Transverse colon (tissue), 4 donors: ENCODE measurements around the gene TLX3. TPM values are rescaled to one million over a fixed set of nuclear protein-coding genes. Genes with fewer than 3 reads are reported as not detected.
"Not testable (repeated sequence)": the region's sequence is repeated elsewhere in the genome, so short reads cannot be mapped to it uniquely, and the experiment has no call there.

Experiments used
- DNase-seq: peaks from one replicate; pipeline ENCODE4 v3.0.0-alpha.2; 2019
- H3K27ac ChIP-seq, 4 donors: fragments of 200-600 bp; sonication (generic); 2 replicates each; pipeline ENCODE4 v1.5.1; 2016 to 2018; ENCODE audit warnings: inconsistent platforms in 4 of 4
- H3K27me3 ChIP-seq: fragments of 200-600 bp; sonication (generic); 2 replicates; pipeline ENCODE4 v1.5.1; 2017; ENCODE audit warnings: inconsistent platforms
- H3K36me3 ChIP-seq, 4 donors: fragments of 200-600 bp; sonication (generic); 2 replicates each; pipeline ENCODE4 v1.5.1; 2017 to 2019; ENCODE audit warnings: inconsistent platforms in 4 of 4
- H3K4me1 ChIP-seq, 4 donors: fragments of 200-600 bp; sonication (generic); 2 replicates each; pipeline ENCODE4 v1.5.1; 2017 to 2020; ENCODE audit warnings: inconsistent platforms in 4 of 4
- H3K4me3 ChIP-seq, 4 donors: fragments of 200-600 bp; sonication (generic); 1 replicate in 1 of 4; 2 replicates in 3 of 4; pipeline versions ENCODE4 v1.5.1 to v1.6.1; 2017 to 2019; ENCODE audit warnings: inconsistent platforms in 4 of 4
- H3K9me3 ChIP-seq, 2 donors: fragments of 200-600 bp; sonication (generic); 2 replicates each; pipeline ENCODE4 v1.5.1; 2017 to 2019; ENCODE audit warnings: inconsistent platforms in 2 of 2
- EP300 ChIP-seq: sonication (generic); formaldehyde crosslinking; IDR thresholded peaks from one replicate; pipeline ENCODE4 v1.6.1; 2017; ENCODE audit warnings: antibody characterized with exemption, low read depth
- POLR2A ChIP-seq: fragments of 450-650 bp; IDR thresholded peaks from one replicate; pipeline ENCODE4 v1.6.1; 2016; ENCODE audit warnings: antibody characterized with exemption, mild to moderate bottlenecking, moderate library complexity
- POLR2AphosphoS5 ChIP-seq, 3 donors: sonication (generic); formaldehyde crosslinking; IDR thresholded peaks; one replicate each; pipeline ENCODE4 v1.6.1; 2016; ENCODE audit warnings: antibody characterized with exemption in 3 of 3
- WGBS, 2 donors: methylation state at CpG; one replicate each; pipeline ENCODE4 v1.1.5; 2018; ENCODE audit warnings: low coverage in 1 of 2; 5-methylcytosine and 5-hydroxymethylcytosine counted together
- in situ Hi-C, 4 donors: fragments of 200-750 bp; cut with MboI; loops; one replicate each; pipeline versions ENCODE4 v1.15.0 to v1.15.1; 2017; ENCODE audit warnings: low sequenced_read_pairs in 3 of 4, low pct_ligation_motif_present in 1 of 4, low pct_unique_long_range_greater_than_20kb in 1 of 4
- intact Hi-C: fragments of 100-400 bp; cut with DNase I; formaldehyde crosslinking; loops from one replicate; pipeline ENCODE4 v1.15.1; 2023; ENCODE audit warnings: low total_unique reads
- total RNA-seq, 4 donors: library from RNA; depleted of rRNA; stranded (reverse); fragments of >200 nt; gene quantifications; one replicate each; pipeline ENCODE4 v1.1.0, GENCODE V29; 2016
- TF ChIP-seq, protein P1 (sequence below), 5 experiments: fragments of 200-600 bp in 3 of 5; fragments of 450-650 bp in 2 of 5; sonication (generic) in 3 of 5; IDR thresholded peaks; 1 replicate in 2 of 5; 2 replicates in 3 of 5; pipeline ENCODE4 v1.5.1; 2016 to 2017; ENCODE audit warnings: antibody characterized with exemption in 5 of 5, inconsistent platforms in 3 of 5, mild to moderate bottlenecking in 2 of 5, moderate library complexity in 1 of 5

Gene TLX3
- total RNA-seq, 4 donors from 2014 or later = not detected

DNA sequence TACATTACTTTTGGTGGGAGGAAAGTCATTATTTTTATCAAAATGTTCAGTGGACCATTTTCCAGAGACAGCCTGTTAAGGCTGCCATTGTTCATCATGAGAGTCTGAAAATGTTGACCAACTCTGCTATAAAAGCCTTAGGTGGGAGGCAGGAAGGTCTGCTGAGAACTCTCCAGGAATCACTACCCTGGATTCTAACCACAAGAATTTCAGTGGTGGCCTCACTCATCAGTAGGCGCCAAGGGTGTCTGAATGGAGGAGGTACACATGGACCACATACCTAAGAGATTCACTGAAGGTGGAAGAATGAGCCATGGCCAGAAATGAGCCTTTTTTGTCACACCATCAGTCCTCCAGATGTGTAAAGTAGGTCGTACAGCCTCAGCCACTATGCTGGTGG is 21.0 kb upstream of the TLX3 start:
- H3K36me3 ChIP-seq = no peaks in the 10 kb centered on the region
- DNase-seq = no peak
- no peaks in the 10 kb centered on the region for H3K4me1 ChIP-seq
- H3K27me3 ChIP-seq = no peaks in the 10 kb centered on the region
- WGBS, 2 donors = 92% methylated on average over 2 of the region's 2 CpGs; no CpG with 5 or more reads in 1 of the 2 donors
- no peaks in the 10 kb centered on the region for H3K9me3 ChIP-seq
- TF ChIP-seq POLR2A (no peak), POLR2AphosphoS5 (IDR thresholded peaks at IDR 0.05) (no peak), EP300 (no peak)
- TF ChIP-seq, protein P1, sequence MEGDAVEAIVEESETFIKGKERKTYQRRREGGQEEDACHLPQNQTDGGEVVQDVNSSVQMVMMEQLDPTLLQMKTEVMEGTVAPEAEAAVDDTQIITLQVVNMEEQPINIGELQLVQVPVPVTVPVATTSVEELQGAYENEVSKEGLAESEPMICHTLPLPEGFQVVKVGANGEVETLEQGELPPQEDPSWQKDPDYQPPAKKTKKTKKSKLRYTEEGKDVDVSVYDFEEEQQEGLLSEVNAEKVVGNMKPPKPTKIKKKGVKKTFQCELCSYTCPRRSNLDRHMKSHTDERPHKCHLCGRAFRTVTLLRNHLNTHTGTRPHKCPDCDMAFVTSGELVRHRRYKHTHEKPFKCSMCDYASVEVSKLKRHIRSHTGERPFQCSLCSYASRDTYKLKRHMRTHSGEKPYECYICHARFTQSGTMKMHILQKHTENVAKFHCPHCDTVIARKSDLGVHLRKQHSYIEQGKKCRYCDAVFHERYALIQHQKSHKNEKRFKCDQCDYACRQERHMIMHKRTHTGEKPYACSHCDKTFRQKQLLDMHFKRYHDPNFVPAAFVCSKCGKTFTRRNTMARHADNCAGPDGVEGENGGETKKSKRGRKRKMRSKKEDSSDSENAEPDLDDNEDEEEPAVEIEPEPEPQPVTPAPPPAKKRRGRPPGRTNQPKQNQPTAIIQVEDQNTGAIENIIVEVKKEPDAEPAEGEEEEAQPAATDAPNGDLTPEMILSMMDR (IDR thresholded peaks at IDR 0.05) = no peak
- in situ Hi-C loops = no loop called here
- intact Hi-C loops = no loop called here
- H3K27ac ChIP-seq = no peak overlapping the region
- no peak overlapping the region for H3K4me3 ChIP-seq

DNA sequence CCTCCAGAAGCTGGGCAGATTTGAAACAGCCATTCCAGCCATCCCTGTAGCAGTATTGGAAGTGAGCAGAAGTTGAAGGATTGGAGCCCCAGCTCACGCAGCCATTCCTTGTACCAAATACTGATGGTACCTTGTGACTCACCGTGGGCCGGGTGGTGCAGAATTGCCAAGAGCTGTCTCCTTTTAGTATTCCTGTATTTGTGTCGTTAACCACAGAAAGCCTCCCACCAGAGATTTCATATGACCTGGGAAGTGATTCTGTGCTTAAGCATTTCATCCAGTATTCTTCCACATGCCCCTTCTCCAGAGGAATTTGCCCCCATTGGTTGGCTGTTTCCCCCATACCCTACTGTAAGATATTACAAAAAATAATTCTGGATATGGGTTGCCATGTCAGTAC is 17.7 kb upstream of the TLX3 start:
- TF ChIP-seq POLR2A = no peak
- no peak for TF ChIP-seq EP300
- TF ChIP-seq POLR2AphosphoS5 (IDR thresholded peaks at IDR 0.05) = no peak
- TF ChIP-seq, protein P1 (IDR thresholded peaks at IDR 0.05) = no peak
- Histone ChIP-seq H3K4me1 (no peaks in the 10 kb centered on the region), H3K9me3 (no peaks in the 10 kb centered on the region), H3K27ac (no peak overlapping the region), H3K36me3 (no peaks in the 10 kb centered on the region), H3K27me3 (no peaks in the 10 kb centered on the region), H3K4me3 (no peak overlapping the region)
- in situ Hi-C loops = no loop called here
- 60 to 90% methylated on average over 1 to 4 of the region's 4 CpGs for WGBS, 2 donors
- DNase-seq = no peak
- intact Hi-C loops = no loop called here

- no peak for DNase-seq
- whole genome bisulfite sequencing, 2 donors = 33 to 45% methylated on average over 1 of the region's 1 CpG
These were observed 13.7 kb upstream of the TLX3 start for GRCh38 chr5:171295299-171295698.

DNA sequence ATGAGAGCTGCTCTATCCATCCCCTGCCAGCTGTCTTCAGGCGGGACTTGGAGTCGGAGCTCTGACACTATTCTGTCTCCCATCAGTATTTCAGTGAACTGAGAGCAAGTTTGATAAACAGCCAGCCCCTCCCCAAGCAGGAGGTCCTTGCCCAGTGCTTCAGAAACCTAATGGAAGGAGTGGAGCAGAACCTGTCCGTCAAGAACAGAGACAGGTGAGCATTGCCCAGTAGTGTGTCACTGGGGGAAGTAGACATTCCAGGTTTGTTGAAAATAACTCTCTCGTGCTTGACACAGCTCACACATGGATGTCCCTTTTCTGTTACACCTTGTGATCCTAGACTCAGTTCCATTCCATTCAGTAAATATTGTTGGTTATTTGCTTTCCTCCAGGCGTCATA is 13.2 kb upstream of the TLX3 start:
- H3K4me1 ChIP-seq = no peaks in the 10 kb centered on the region
- intact Hi-C loops = no loop called here
- TF ChIP-seq, protein P1 (IDR thresholded peaks at IDR 0.05) = no peak
- TF ChIP-seq POLR2A = no peak
- TF ChIP-seq EP300 = no peak
- TF ChIP-seq POLR2AphosphoS5 (IDR thresholded peaks at IDR 0.05) = no peak
- no peaks in the 10 kb centered on the region for H3K36me3 ChIP-seq
- no peak overlapping the region for H3K4me3 ChIP-seq
- no peaks in the 10 kb centered on the region for H3K27me3 ChIP-seq
- no peaks in the 10 kb centered on the region for H3K9me3 ChIP-seq
- no peak for DNase-seq
- WGBS, 2 donors = 80 to 90% methylated on average over 2 to 5 of the region's 5 CpGs
- H3K27ac ChIP-seq = no peak overlapping the region
- in situ Hi-C loops = no loop called here

More at GRCh38 chr5:171295299-171295698, 13.7 kb upstream of the TLX3 start:
- Histone ChIP-seq H3K4me3 (no peak overlapping the region), H3K36me3 (no peaks in the 10 kb centered on the region), H3K27me3 (no peaks in the 10 kb centered on the region), H3K9me3 (no peaks in the 10 kb centered on the region), H3K27ac (no peak overlapping the region), H3K4me1 (no peaks in the 10 kb centered on the region)
- TF ChIP-seq POLR2A (no peak), POLR2AphosphoS5 (IDR thresholded peaks at IDR 0.05) (no peak), EP300 (no peak)
- TF ChIP-seq, protein P1 (IDR thresholded peaks at IDR 0.05) = no peak
- intact Hi-C loops = no loop called here
- in situ Hi-C loops = no loop called here

- H3K4me3 ChIP-seq, intact Hi-C loops, H3K27ac ChIP-seq, H3K4me1 ChIP-seq, DNase-seq, H3K27me3 ChIP-seq, H3K9me3 ChIP-seq, in situ Hi-C loops, H3K36me3 ChIP-seq: not testable (repeated sequence)
- 78 to 100% methylated on average over 2 to 6 of the region's 6 CpGs for WGBS, 2 donors
These were observed 11.1 kb upstream of the TLX3 start for GRCh38 chr5:171297941-171298340.
